Activated T-cell treated with anti-CD3 and anti-CD28 coated beads, Interleukin-2, amount 50 U/mL, for 24 hours (primary cell): ENCODE results near the gene SORBS2.

Source experiments
- DNase-seq: peaks from one replicate; pipeline ENCODE4 v3.0.0-alpha.2; 2020
- H3K27ac Mint-ChIP-seq: 2 replicates; pipeline ENCODE4 v1.8.0; 2020; ENCODE audit warnings: mild to moderate bottlenecking, mixed read lengths
- H3K27me3 Mint-ChIP-seq: 2 replicates; pipeline ENCODE4 v1.8.0; 2020; ENCODE audit warnings: mixed read lengths
- H3K36me3 Mint-ChIP-seq: 2 replicates; pipeline ENCODE4 v1.8.0; 2020; ENCODE audit warnings: low read depth, mixed read lengths
- H3K4me1 Mint-ChIP-seq: 2 replicates; pipeline ENCODE4 v1.8.0; 2020; ENCODE audit warnings: low read depth, mixed read lengths
- H3K4me3 Mint-ChIP-seq: 2 replicates; pipeline ENCODE4 v1.8.0; 2020; ENCODE audit warnings: mild to moderate bottlenecking, moderate library complexity, mixed read lengths
- H3K9me3 Mint-ChIP-seq: 2 replicates; pipeline ENCODE4 v1.8.0; 2020; ENCODE audit warnings: mixed read lengths

The SORBS2 gene

DNA sequence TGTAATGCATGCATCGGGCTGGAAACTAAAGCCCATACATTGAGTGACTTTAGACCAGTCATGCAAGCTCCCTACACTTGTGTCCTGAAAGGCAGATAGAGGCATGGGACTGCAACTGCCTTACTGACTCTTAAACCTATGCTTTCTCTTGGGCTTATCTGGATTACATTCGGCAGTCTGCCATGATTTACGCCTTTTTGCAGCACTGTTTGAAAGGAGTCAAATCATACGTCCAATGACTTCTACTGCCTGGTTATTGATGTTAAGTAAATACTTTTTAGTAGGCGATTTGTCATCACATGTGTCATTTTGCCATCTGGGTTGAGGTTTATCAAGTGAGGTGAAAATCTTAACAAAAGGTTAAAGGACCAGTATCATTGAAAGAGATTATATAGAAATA lies 31.5 kb downstream of the SORBS2 start:
- Mint-ChIP-seq H3K27ac (no peak overlapping the region), H3K4me3 (no peak overlapping the region), H3K36me3 (no peaks in the 10 kb centered on the region), H3K27me3 (peaks cover 3% of the 10 kb centered on the region), H3K9me3 (no peaks in the 10 kb centered on the region), H3K4me1 (no peaks in the 10 kb centered on the region)
- DNase-seq, result no peak

DNA sequence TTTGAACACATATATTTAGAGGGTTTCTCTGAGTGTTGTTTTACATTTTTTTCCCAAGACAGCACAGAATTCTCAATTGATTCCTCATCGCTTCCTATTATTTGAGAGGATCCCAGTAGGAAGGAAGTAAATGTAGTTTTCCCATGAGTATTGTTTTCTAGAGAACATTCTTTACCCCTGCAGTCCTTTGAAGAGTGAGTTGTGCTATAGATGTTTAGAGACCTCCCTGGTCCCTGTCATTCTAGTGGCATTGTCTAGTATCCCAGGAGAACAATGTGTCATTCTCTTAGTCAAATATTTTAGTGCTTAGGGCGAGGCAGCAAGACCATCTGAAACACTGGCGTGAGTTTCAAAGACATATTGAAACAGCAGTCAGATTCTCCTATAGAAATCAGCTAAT lies 32.5 kb downstream of the SORBS2 start:
- no peaks in the 10 kb centered on the region for H3K4me1 Mint-ChIP-seq
- no peak overlapping the region for H3K4me3 Mint-ChIP-seq
- H3K27me3 Mint-ChIP-seq, result peaks cover 3% of the 10 kb centered on the region
- H3K27ac Mint-ChIP-seq, result no peak overlapping the region
- H3K9me3 Mint-ChIP-seq, result no peaks in the 10 kb centered on the region
- DNase-seq, result no peak
- H3K36me3 Mint-ChIP-seq, result no peaks in the 10 kb centered on the region

DNA sequence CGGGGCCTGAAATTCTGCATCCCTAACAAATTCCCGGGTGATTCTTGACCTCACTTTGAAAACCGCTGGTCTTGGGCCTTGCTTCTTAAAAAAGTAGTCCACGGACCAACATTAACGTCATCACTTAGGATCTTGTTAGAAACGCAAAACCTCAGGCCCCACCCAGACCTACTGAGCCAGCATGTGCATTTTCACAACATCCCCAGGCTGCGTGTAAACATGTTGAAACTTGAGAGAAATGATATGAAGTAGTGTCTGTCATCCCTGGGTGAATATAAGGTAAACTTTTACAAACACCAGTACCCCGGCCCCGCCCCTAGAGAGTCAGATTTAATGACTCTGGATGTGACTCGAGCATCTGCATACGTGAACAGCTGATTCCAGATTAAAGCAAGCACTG lies 33.7 kb downstream of the SORBS2 start:
- no peak overlapping the region for H3K4me3 Mint-ChIP-seq
- no peak overlapping the region for H3K27ac Mint-ChIP-seq
- no peak for DNase-seq
- no peaks in the 10 kb centered on the region for H3K36me3 Mint-ChIP-seq
- no peaks in the 10 kb centered on the region for H3K9me3 Mint-ChIP-seq
- no peaks in the 10 kb centered on the region for H3K4me1 Mint-ChIP-seq
- H3K27me3 Mint-ChIP-seq, result peaks cover 5% of the 10 kb centered on the region

DNA sequence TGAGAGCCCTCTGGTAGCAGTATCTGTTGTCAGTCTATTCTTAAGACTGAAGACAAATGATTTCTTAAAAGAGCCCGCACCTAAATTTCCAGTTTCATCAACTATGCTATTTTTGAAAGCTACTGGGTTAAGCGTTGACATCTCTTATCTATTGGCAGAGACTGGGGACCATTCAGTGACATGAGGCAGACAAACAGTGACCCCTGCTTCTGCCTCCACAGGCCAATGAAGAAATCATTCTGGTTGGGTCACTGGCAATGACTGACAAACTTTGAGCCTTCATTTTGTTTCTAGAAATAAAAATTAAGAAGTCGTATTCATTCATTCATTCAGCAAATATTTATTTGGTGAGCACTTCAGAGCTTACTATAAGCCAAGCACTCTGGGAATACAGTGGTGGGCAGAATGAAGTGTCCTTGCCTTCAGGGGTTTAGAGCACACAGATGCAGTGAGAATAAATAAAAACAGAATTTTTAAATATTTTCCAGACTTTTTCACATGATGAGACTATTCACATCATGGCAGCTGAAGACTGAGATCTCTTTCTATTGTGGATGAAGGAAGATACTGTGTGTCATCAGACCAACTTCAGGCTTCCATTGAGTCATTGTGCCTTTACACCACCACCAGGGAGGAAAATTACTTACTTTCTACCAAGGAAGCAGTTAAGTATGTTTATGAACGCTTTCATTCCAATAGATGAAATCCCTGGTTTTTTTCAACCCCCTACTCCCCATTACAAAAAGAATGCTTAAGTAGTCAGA lies 36.0 kb downstream of the SORBS2 start:
- Mint-ChIP-seq H3K27me3 (peaks cover 3% of the 10 kb centered on the region), H3K4me1 (no peaks in the 10 kb centered on the region), H3K9me3 (peaks cover 4% of the 10 kb centered on the region), H3K36me3 (no peaks in the 10 kb centered on the region), H3K27ac (no peak overlapping the region), H3K4me3 (no peak overlapping the region)
- no peak for DNase-seq

DNA sequence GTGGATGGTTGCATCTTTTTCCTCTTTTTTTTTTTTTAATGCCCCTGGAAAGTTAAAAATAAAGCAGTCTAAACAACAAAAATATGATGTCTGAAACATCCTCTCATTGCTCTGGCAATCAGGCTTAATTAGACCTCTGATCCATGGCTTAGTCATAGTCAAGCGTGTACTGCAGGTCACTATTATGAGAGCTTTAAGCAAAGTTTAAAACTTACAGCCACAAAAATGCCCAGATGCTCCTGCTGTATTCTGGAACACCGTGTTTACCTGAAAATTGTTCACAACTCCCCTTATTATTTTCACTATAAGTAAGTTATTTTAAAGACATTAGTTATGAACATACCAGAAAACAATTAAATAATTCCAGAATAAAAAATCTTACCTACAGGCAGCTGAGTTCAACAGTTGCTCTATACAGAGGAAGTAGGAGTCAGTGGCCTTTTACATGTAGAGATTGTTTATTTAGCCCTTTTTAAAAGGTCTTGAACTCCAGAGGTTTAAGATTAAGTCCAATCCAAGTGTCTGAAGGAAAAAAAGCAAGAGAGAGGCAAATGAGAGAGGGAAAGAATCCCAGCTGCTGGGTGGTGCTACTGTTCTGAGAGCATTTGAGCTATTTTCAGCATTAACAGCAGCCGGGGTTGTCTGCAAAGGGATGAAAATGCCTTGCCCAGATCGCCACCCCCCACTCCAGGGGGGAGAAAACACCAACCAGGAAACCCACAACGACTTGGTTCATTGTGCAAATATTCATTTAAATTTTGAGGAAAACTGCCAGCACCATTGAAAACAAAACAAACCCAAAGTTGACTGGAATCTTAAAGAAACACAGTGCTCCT lies 36.9 kb downstream of the SORBS2 start:
- no peak for DNase-seq
- no peak overlapping the region for H3K27ac Mint-ChIP-seq
- H3K36me3 Mint-ChIP-seq, result no peaks in the 10 kb centered on the region
- peaks cover 4% of the 10 kb centered on the region for H3K9me3 Mint-ChIP-seq
- no peak overlapping the region for H3K4me3 Mint-ChIP-seq
- no peaks in the 10 kb centered on the region for H3K4me1 Mint-ChIP-seq
- peaks cover 3% of the 10 kb centered on the region for H3K27me3 Mint-ChIP-seq

DNA sequence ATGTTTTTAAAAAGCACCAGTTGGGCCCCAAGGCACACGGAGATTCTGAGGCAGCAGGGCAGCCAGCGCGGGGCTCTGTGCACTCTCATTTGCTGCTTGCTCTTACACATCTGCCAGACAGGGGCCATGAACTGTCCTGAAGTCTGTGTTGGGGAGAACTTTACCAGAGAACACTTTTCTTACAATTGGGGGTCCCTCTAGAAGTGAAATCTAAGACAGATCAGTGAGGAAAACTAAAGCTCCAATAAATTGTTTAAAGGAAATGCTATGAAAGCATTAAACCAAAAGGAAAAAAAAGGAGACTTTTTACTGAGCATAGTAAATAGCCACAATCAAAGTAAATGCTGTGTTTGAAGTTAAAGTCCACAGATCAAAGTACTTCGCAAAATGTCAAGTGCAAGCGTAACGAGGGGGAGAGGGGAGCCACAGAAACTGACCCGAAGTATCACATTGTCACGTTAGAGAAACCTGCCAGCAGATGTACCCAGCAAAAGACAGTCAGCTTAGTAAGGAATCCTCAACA lies 37.8 kb downstream of the SORBS2 start:
- H3K36me3 Mint-ChIP-seq, result no peaks in the 10 kb centered on the region
- H3K4me3 Mint-ChIP-seq, result no peak overlapping the region
- no peak for DNase-seq
- peaks cover 4% of the 10 kb centered on the region for H3K9me3 Mint-ChIP-seq
- no peaks in the 10 kb centered on the region for H3K4me1 Mint-ChIP-seq
- H3K27ac Mint-ChIP-seq, result no peak overlapping the region
- H3K27me3 Mint-ChIP-seq, result peaks cover 3% of the 10 kb centered on the region

DNA sequence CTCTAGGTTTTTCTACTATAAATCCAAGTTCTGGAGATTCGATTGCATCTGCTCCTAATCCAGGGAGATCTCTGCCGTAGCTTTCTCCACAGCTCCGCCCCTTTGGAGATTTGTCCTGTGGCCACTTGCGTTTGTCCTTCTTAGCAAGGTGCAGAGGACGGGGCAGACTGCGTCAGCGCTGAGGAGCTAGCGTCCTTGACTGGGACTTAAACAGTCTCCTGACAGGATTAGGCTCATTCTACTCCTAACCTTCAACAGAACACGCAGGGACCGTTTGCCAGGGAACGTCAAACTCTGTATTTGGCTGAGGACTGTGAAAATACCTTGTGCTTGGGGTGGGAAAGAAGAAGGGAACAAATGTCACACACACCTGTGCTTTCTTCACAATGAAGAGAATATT lies 38.6 kb downstream of the SORBS2 start:
- Mint-ChIP-seq H3K4me1 (no peaks in the 10 kb centered on the region), H3K4me3 (no peak overlapping the region), H3K36me3 (no peaks in the 10 kb centered on the region), H3K27ac (no peak overlapping the region), H3K27me3 (peaks cover 3% of the 10 kb centered on the region), H3K9me3 (peaks cover 4% of the 10 kb centered on the region)
- no peak for DNase-seq

DNA sequence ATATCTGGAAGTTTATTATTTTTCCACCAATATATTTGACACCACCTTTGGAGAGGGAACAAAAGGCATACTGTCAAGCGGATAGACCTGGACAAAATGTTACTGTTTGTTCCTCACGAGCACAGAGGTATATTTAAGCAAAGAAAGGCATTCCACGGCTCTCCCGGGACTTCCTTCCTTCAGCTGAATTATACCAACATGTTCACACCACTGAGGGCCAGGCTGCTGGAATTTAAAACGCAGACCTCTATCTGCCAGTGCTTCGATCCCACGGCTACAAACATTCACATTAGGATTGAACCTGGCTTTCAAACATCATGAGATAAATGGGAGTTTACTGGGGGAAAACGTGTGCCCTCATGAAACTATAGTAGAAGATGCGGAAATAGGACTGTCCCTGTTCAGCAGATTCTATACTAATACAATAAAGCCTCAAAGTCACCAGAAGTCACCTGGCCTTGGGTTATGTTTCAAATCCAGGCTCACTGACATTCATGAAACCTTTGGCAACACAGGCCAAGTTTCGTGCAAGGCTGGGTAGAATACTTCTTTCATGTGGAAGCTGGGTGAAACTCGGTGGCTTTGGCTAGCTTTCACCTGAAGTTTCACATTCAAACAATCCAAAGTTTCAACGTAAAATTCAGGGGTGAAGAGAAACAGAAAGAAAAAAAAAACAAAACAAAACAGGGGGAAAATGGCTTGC lies 39.5 kb downstream of the SORBS2 start:
- Mint-ChIP-seq H3K27me3 (peaks cover 3% of the 10 kb centered on the region), H3K36me3 (no peaks in the 10 kb centered on the region), H3K4me3 (no peak overlapping the region), H3K4me1 (no peaks in the 10 kb centered on the region), H3K9me3 (peaks cover 4% of the 10 kb centered on the region), H3K27ac (no peak overlapping the region)
- DNase-seq, result no peak

DNA sequence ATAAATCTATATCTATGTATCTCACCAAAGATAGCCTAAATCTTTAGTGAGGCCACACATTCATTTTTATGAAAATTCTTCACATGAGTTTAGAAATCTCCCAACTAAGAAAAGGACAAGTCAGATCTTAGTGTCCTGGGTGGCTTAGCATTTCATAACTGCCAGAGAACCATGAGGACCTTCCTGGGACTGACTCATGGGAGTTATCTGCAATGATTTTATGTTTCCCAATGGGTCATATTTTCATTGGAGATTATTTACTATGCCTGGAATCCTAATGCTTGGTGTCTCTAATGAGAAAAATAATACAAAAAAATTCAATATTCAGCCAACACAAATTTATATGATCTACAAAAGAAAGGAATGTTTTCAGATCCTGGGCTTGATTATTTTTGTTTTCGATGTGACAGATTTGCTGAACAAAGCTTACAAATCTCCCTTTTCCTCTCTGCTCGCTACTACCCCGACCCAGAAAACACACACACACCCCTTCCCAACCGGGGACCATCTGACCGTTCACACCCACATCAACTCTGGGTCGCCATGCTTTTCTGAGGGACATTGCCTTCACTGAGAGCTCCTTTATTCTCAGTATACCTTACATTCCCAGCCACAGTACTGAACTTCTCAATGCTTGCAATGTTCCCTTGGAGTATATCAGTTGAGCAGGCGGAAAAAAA lies 40.1 kb downstream of the SORBS2 start:
- Mint-ChIP-seq H3K27ac (no peak overlapping the region), H3K4me1 (no peaks in the 10 kb centered on the region), H3K27me3 (peaks cover 3% of the 10 kb centered on the region), H3K9me3 (peaks cover 4% of the 10 kb centered on the region), H3K4me3 (no peak overlapping the region), H3K36me3 (no peaks in the 10 kb centered on the region)
- DNase-seq, result no peak

DNA sequence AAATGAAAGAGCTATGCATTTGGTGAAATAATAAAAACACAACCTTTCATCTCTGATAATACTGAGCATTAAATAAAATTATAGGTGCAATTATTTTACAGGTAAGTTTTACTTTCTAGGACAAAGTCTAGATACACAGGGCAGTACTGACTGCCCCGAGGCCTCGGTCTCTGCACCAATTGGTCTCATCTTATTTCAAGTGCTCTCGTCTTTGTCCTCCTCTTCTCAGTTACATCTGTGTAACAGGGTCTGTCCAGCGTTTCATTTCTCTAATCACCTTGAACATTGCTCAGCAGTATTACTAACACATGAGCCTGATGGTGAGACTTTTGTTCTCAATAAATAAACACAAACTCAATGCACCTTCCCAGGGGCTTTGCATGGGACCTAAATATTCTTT lies 44.5 kb downstream of the SORBS2 start:
- H3K4me1 Mint-ChIP-seq, result no peaks in the 10 kb centered on the region
- no peaks in the 10 kb centered on the region for H3K27me3 Mint-ChIP-seq
- no peak for DNase-seq
- peaks cover 4% of the 10 kb centered on the region for H3K9me3 Mint-ChIP-seq
- no peak overlapping the region for H3K4me3 Mint-ChIP-seq
- no peaks in the 10 kb centered on the region for H3K36me3 Mint-ChIP-seq
- no peak overlapping the region for H3K27ac Mint-ChIP-seq

DNA sequence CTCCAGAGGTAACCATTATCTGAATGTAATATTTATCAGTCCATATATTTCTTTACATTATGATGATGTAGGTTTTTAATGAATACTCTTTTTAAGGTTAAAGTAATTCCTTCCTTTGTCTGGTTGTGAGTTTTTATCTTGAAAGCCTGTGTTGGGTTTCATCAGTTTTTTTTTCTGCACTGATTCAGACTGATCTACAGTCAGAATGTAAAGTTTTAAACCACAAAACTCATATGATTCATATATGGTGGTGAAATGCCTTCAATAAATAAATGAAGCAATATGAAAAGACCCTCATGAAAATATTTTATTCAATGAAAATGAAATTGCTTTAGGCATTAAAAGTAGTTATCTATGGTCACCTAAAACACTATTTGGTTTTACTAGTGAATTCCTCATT lies 47.1 kb downstream of the SORBS2 start:
- DNase-seq, result no peak
- no peak overlapping the region for H3K27ac Mint-ChIP-seq
- no peaks in the 10 kb centered on the region for H3K36me3 Mint-ChIP-seq
- no peaks in the 10 kb centered on the region for H3K4me1 Mint-ChIP-seq
- H3K9me3 Mint-ChIP-seq, result no peaks in the 10 kb centered on the region
- no peak overlapping the region for H3K4me3 Mint-ChIP-seq
- H3K27me3 Mint-ChIP-seq, result peaks cover 12% of the 10 kb centered on the region

DNA sequence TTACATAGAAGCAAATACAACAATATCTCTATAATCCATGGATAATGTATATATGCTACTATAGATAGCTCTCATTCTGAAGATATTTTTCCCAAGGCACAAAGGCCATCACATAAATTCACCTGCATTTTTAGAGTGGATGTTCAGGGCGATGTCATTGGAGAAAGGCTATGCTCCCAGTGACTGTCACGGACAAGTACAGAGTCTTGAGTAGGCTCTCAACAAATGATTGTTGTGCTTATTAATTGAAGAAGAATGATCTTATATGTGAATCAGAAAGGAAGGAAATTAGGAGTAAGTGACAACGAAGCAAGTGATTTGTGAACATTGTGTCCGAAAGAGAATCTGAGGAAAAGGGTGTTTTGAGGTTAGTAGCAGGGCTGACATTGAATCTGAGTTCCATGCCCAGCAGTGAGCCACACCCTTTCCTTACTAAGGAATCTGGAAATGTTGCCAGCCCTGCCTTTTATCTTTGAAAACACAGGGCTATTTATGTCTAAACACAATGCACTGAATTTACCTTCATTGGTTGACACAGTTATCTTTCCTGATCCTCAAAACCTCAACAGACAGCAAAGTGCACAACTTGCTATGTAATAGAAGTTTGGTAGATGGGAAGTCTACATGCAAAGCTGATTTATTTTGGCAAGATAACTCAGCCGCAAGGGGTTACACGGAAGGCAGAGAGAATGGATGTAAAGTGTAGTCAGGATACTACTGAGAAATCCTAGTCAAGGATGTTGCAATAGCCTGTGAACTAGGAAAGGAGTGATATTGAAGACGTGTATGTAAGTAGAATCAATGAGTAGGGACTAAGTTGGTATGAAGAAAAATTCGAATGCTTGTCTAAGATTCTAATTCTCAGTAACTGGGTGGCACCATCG lies 50.4 kb downstream of the SORBS2 start:
- peaks cover 15% of the 10 kb centered on the region for H3K27me3 Mint-ChIP-seq
- H3K4me3 Mint-ChIP-seq, result no peak overlapping the region
- H3K36me3 Mint-ChIP-seq, result no peaks in the 10 kb centered on the region
- DNase-seq, result no peak
- no peaks in the 10 kb centered on the region for H3K4me1 Mint-ChIP-seq
- H3K9me3 Mint-ChIP-seq, result no peaks in the 10 kb centered on the region
- H3K27ac Mint-ChIP-seq, result no peak overlapping the region

DNA sequence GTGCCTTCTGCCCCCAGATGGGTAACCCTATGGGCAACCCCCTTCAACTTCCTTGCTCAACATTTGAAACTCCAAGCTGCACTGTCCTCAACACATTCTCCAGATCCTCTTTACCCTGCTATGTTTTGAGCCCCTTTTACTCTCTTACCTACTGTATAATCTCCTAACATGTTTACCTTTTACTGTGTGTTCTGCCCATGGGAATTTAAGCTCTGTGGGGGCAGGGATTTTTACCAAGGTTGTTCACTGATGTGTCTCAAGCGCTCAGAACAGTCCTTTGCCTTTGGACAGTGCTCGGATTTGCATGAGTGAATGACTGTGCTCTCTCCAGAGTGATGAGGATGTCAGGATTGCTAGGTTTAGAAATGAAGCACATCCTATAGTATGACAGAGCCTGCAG lies 53.2 kb downstream of the SORBS2 start:
- no peaks in the 10 kb centered on the region for H3K9me3 Mint-ChIP-seq
- H3K27me3 Mint-ChIP-seq, result peaks cover 18% of the 10 kb centered on the region
- no peak overlapping the region for H3K27ac Mint-ChIP-seq
- DNase-seq, result no peak
- H3K36me3 Mint-ChIP-seq, result no peaks in the 10 kb centered on the region
- H3K4me3 Mint-ChIP-seq, result no peak overlapping the region
- no peaks in the 10 kb centered on the region for H3K4me1 Mint-ChIP-seq
